ENCODE data around the gene MRPL33.
"Not testable (repeated sequence)": the region's sequence is repeated elsewhere in the genome, so short reads cannot be mapped to it uniquely, and the experiment has no call there.

- TF ChIP-seq CTCF (conservative IDR thresholded peaks at IDR 0.05 in 1 of 2, IDR thresholded peaks at IDR 0.05 in 1 of 2; ENCODE audit: extremely low read depth in 1 of 2, insufficient read depth in 1 of 2, low read depth in 1 of 2, low read length in 2 of 2); EZH2 (IDR thresholded peaks at IDR 0.05; ENCODE audit: borderline replicate concordance, low read length): not testable (repeated sequence)
Measured at GRCh38 chr2:27745494-27745893, 26.0 kb upstream of the MRPL33 start.
